GOT3 (cell line): ENCODE measurements around the gene GYS2.
"Not testable (repeated sequence)": the region's sequence is repeated elsewhere in the genome, so short reads cannot be mapped to it uniquely, and the experiment has no call there.

ENCODE experiments used
- DNase-seq: peaks from one replicate; lab custom pipeline; 2025; ENCODE audit warnings: mixed read lengths; lab: John Stamatoyannopoulos, UW

Gene GYS2

GRCh38 chr12:21602774-21603173, 1.9 kb downstream of the GYS2 start:
- DNase-seq: no peak

GRCh38 chr12:21600196-21600595, 4.5 kb downstream of the GYS2 start:
- DNase-seq: no peak

GRCh38 chr12:21599143-21599999, 5.3 kb downstream of the GYS2 start:
- no peak for DNase-seq

GRCh38 chr12:21598651-21599050, 6.0 kb downstream of the GYS2 start:
- no peak for DNase-seq

GRCh38 chr12:21595356-21595755, 9.3 kb downstream of the GYS2 start:
- not testable (repeated sequence) for DNase-seq

- DNase-seq: no peak
Observed at GRCh38 chr12:21585485-21585884, 19.2 kb downstream of the GYS2 start.

- not testable (repeated sequence) for DNase-seq
Observed at GRCh38 chr12:21584403-21585182, 20.1 kb downstream of the GYS2 start.

- DNase-seq: no peak
Observed at GRCh38 chr12:21583587-21583986, 21.1 kb downstream of the GYS2 start.

- no peak for DNase-seq
Observed at GRCh38 chr12:21580748-21581516, 23.7 kb downstream of the GYS2 start.

- no peak for DNase-seq
Observed at GRCh38 chr12:21577516-21577915, 27.1 kb downstream of the GYS2 start.

- DNase-seq: no peak
Observed at GRCh38 chr12:21576431-21576830, 28.2 kb downstream of the GYS2 start.

GRCh38 chr12:21573733-21574358, 30.8 kb downstream of the GYS2 start:
- no peak for DNase-seq

GRCh38 chr12:21571046-21571445, 33.6 kb downstream of the GYS2 start:
- no peak for DNase-seq

- no peak for DNase-seq
Observed at GRCh38 chr12:21568115-21568514, 36.5 kb downstream of the GYS2 start.

GRCh38 chr12:21566907-21567394, 37.7 kb downstream of the GYS2 start:
- DNase-seq: no peak

- no peak for DNase-seq
Observed at GRCh38 chr12:21566223-21566906, 38.3 kb downstream of the GYS2 start.

- DNase-seq: no peak
Observed at GRCh38 chr12:21562859-21563258, 41.8 kb downstream of the GYS2 start.

- no peak for DNase-seq
Observed at GRCh38 chr12:21561158-21561557, 43.5 kb downstream of the GYS2 start.

- DNase-seq: no peak
Observed at GRCh38 chr12:21559855-21560569, 44.6 kb downstream of the GYS2 start.

GRCh38 chr12:21558100-21558679, 46.5 kb downstream of the GYS2 start:
- no peak for DNase-seq
